Measurements from ENCODE around the gene METTL2A. TPM values are rescaled to one million over a fixed set of nuclear protein-coding genes. Genes with fewer than 3 reads are reported as not detected.

The METTL2A gene
- total and polyA plus RNA-seq, 2 experiments from 2014 or later = 22.9 to 42.3 TPM

DNA sequence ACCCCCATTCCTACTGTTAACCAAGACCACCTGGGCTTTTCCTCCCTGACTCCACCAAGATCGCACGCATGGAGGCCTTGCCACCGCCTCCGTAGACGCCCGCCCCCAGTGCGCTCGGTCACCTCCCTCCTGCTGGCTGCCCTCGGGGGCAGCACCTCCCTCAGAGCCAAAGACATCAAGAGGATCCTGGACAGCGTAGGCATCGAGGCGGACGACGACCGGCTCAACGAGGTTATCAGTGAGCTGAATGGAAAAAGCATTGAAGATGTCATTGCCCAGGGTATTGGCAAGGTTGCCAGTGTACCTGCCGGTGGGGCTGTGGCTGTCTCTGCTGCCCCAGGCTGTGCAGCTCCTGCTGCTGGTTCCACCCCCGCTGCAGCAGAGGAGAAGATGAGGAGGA lies 42.1 kb upstream of the METTL2A start (continued):
- no peak for TF ChIP-seq CTCF (conservative IDR thresholded peaks at IDR 0.05; ENCODE audit: low read depth in 2 of 2)
- no peak for TF ChIP-seq JUNB (IDR thresholded peaks at IDR 0.05; ENCODE audit: unreplicated experiment)
- TF ChIP-seq, protein P1, sequence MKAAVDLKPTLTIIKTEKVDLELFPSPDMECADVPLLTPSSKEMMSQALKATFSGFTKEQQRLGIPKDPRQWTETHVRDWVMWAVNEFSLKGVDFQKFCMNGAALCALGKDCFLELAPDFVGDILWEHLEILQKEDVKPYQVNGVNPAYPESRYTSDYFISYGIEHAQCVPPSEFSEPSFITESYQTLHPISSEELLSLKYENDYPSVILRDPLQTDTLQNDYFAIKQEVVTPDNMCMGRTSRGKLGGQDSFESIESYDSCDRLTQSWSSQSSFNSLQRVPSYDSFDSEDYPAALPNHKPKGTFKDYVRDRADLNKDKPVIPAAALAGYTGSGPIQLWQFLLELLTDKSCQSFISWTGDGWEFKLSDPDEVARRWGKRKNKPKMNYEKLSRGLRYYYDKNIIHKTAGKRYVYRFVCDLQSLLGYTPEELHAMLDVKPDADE (IDR thresholded peaks at IDR 0.05) = no peak
- no peak for TF ChIP-seq NANOG (IDR thresholded peaks at IDR 0.05; ENCODE audit: borderline replicate concordance)
- TF ChIP-seq ZNF114 (CRISPR knock-in tag; IDR thresholded peaks at IDR 0.05) = no peak
- no peak for TF ChIP-seq EZH2 (IDR thresholded peaks at IDR 0.05; ENCODE audit: low read depth, unreplicated experiment)
- TF ChIP-seq CREB1 (CRISPR knock-in tag; IDR thresholded peaks at IDR 0.05; ENCODE audit: low read depth) = no peak
- no peak for TF ChIP-seq ZNF331 (CRISPR knock-in tag; IDR thresholded peaks at IDR 0.05; ENCODE audit: low read depth)

DNA sequence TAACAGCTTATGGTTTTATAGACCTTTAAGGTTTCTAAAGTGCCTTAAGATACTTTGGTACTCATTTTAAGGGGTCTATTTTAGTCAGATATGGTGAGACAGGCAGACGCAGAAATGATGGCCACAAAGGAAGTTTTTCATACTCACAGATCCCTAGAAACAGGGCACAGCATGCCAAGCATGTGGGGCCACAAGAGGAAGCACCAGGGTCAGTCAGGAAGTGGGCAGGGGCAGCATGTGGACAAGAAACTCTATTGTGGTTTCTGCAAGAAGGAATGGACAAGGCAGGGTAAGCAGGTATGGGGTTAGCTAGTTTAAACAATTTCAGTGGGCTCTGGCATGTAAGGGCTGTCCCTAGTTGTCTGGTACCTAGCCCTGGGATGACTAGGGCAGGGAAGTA lies 34.8 kb upstream of the METTL2A start:
- no peaks in the 10 kb centered on the region for H3K4me1 Mint-ChIP-seq
- H3K9me3 Mint-ChIP-seq = no peaks in the 10 kb centered on the region
- no peaks in the 10 kb centered on the region for H3K9me2 ChIP-seq (ENCODE audit: insufficient read depth)
- H3K4me1 ChIP-seq (ENCODE audit: insufficient read depth) = no peaks in the 10 kb centered on the region
- H3K79me2 ChIP-seq (replicated peaks; ENCODE audit: insufficient read depth) = no peaks in the 10 kb centered on the region
- H3K27me3 ChIP-seq (ENCODE audit: insufficient read depth) = no peaks in the 10 kb centered on the region
- H3K36me3 Mint-ChIP-seq (ENCODE audit: low read depth) = no peaks in the 10 kb centered on the region
- H3K27ac Mint-ChIP-seq = no peak overlapping the region
- H3K4me2 ChIP-seq = no peak overlapping the region
- no peak overlapping the region for H3K4me3 ChIP-seq
- no peak overlapping the region for H2AFZ ChIP-seq
- no peak overlapping the region for H3K27ac ChIP-seq (ENCODE audit: low read depth)
- H3K4me3 Mint-ChIP-seq = no peak overlapping the region
- DNase-seq (ENCODE audit: low spot score) = no peak
- ATAC-seq = no peak
- no peaks in the 10 kb centered on the region for H3F3A ChIP-seq (replicated peaks; ENCODE audit: low read depth)
- H3K27me3 Mint-ChIP-seq (ENCODE audit: insufficient read depth, low read depth, poor library complexity) = no peaks in the 10 kb centered on the region
- no peaks in the 10 kb centered on the region for H4K20me1 ChIP-seq (replicated peaks; ENCODE audit: insufficient read depth)
- H3K36me3 ChIP-seq (ENCODE audit: insufficient read depth) = no peaks in the 10 kb centered on the region
- no peak for TF ChIP-seq JUNB (IDR thresholded peaks at IDR 0.05; ENCODE audit: unreplicated experiment)
- no peak for TF ChIP-seq ZNF114 (CRISPR knock-in tag; IDR thresholded peaks at IDR 0.05)
- no peak for TF ChIP-seq NANOG (IDR thresholded peaks at IDR 0.05; ENCODE audit: borderline replicate concordance)
- no peak for TF ChIP-seq STAT1 (IDR thresholded peaks at IDR 0.05; ENCODE audit: unreplicated experiment)
- no peak for TF ChIP-seq EZH2phosphoT487 (IDR thresholded peaks at IDR 0.05; ENCODE audit: unreplicated experiment)
- no peak for TF ChIP-seq POLR2AphosphoS5 (IDR thresholded peaks at IDR 0.05; ENCODE audit: low read depth)
- no peak for TF ChIP-seq CTCF (conservative IDR thresholded peaks at IDR 0.05; ENCODE audit: low read depth in 2 of 2)
- TF ChIP-seq, protein P1 (IDR thresholded peaks at IDR 0.05) = no peak
- TF ChIP-seq ZNF331 (CRISPR knock-in tag; IDR thresholded peaks at IDR 0.05; ENCODE audit: low read depth) = no peak
- no peak for TF ChIP-seq EZH2 (IDR thresholded peaks at IDR 0.05; ENCODE audit: low read depth, unreplicated experiment)
- no peak for TF ChIP-seq ZNF462 (CRISPR knock-in tag; IDR thresholded peaks at IDR 0.05)
- TF ChIP-seq CREB1 (CRISPR knock-in tag; IDR thresholded peaks at IDR 0.05; ENCODE audit: low read depth) = no peak

Measured in GM23338 (cell line).